Lower leg skin (tissue), 3 donors: ENCODE data around the gene GJB5.

Source experiments
- CTCF ChIP-seq, 3 donors: fragments of 450-650 bp; IDR thresholded peaks; one replicate each; pipeline ENCODE4 v1.5.1; 2016; ENCODE audit warnings: antibody characterized with exemption in 3 of 3, mild to moderate bottlenecking in 3 of 3, moderate library complexity in 2 of 3
- POLR2A ChIP-seq, 2 donors: fragments of 450-650 bp; IDR thresholded peaks; one replicate each; pipeline ENCODE4 v1.6.1; 2016 to 2017; ENCODE audit warnings: antibody characterized with exemption in 2 of 2, mild to moderate bottlenecking in 1 of 2, moderate library complexity in 1 of 2

GRCh38 chr1:34730485-34730884 is 24.4 kb upstream of the GJB5 start:
- TF ChIP-seq CTCF (IDR thresholded peaks at IDR 0.05) (no peak), POLR2A (IDR thresholded peaks at IDR 0.05) (no peak)
